HG03108 (cell line): ENCODE data around the gene ELFN2.

Experiments used
- ATAC-seq: cut with Tn5 transposase; IDR thresholded peaks from one replicate; pipeline ENCODE4 v1.9.1; 2021; ENCODE audit warnings: moderate library complexity; ENCODE audit not compliant: unreplicated experiment

Gene ELFN2

DNA sequence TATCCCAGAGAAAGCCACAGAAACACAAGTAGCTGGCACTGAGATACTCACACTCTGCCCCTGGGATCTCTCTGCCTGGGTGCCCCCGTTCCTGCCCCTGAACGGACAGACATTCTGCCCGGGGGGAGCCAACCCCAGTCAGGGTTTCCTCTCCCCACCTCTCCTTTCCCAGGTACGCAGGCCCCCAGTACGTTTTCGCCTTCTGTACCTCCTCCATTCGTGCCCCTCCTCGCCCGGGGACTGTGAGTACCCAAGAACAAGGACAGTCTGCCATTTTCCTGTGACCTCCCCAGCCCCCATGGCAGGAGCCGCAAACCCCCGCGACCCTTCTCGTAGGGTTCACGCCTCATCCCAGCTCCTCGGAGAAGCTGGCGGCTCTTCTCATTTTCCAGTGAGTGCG lies 29.1 kb upstream of the ELFN2 start:
- no peak for ATAC-seq

- ATAC-seq = no peak
Observed at GRCh38 chr22:37455896-37456295, 28.6 kb upstream of the ELFN2 start.

DNA sequence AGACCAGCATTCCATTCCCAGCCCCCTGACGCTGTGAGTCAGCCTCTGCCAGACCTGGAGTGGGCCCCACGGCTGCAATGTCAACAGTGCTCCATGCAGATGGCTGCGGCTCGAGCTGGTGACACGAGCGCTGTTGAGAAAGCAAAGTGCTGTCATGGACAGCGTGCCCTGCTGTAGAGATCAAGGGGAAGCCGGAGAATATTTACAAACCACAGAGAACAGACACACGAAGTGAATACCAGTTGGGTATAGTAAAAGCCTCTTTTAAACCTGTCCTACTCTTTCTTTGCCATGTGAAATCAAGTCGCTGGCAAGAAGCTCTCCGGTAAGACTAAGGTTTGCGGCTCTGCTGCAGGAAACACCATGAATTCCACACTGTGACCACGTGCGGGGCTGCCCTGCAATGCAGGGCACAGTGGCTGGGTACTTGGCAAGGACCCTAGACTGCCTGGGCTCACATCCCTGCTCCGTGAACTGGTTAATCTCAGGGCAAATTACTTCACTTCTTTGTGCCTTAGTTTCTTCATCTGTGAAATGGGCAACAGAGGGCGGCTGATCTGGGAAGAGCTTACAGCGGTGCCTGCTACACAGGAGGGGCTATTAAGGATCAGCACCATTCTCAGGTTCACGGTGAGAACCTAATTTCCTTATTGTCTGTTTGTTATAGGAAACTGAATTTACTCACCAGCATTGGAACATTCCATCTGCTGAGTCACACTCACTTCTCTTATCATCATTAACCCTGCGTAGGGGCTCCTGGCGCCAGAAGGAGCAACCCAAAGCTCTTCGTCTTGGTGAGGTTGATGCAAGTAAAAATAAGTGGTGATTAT lies 27.8 kb upstream of the ELFN2 start:
- no peak for ATAC-seq

DNA sequence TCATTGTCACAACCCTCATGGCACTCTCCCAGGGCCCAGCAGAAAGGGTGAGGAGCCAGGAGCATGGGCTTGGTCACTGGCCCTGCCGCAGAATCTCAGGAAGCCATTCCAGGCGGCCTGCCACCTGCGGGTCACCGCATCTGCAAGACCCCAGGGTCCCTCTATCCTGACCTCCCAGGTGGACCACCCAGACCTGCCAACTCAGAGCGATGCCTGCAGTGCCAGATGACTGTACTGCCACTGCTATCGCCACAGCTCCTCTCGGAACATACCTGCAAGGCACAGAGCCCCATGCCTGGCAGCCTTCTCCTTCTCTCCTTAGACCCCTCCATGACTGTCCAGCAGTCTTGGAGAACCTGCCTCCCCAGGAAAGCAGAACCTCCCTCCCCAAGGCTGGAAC lies 26.4 kb upstream of the ELFN2 start:
- ATAC-seq = no peak

GRCh38 chr22:37451218-37451617 lies 23.9 kb upstream of the ELFN2 start:
- ATAC-seq = no peak

DNA sequence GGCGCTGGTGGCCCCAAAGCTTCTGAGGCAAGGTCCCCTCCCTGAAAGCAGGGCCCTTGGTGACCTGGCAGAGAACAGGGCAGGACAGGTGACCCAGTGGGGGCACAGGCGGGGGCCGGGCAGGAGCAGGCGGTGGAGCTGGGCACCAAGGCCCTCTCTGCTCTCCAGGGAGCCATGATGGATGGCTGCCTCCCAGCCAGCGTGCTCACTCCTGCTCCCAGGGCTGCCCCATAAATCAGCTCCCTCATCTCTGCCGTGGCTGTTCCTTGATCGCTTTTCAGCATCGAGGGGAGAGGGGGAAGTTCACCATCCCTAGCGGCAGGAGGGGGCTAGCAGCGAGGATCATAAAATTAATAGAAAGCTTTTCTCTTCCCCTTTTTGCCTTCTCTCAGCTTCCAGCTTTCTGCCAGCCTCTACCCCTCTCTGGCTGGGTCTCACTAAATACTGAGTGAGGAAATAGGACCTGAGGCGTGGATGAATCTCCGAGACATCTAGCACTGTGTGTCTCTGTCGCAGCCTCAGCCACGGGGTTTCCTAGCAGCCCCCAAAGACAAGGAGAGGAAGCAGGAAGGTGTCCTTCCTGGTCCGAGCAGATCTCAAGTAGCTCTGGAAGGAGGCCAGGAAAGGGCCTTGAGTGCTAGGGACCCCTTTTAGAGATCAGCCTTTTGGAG lies 22.2 kb upstream of the ELFN2 start:
- no peak for ATAC-seq

DNA sequence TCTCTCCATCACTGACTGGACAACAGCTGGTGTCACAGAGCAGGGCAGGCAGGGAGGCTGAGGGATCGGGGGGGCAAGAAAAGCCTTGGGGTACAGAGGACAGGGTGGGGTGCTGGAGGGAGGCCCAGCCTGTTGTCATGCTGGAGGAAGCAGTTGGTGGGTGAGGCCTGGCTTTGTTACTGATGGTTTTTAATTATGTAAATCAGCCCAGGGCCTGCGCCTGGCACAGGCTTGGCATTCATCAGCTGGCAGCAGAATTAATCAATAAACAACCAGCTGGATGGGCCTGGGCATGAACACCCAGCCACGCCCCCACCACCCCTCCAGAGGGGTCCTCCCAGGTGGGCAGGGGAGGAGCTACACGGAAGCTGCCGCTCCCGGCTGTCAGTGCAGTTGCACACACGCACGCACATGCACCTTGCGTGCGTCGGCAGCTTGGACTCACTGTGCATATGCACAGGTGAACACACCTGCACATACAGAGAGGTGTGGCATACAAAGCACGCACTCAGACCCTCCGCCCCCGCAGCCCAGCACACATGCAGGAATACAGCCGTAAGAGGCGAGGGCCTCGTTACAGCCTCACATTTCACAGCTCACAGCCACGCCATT lies 21.3 kb upstream of the ELFN2 start:
- ATAC-seq = no peak

DNA sequence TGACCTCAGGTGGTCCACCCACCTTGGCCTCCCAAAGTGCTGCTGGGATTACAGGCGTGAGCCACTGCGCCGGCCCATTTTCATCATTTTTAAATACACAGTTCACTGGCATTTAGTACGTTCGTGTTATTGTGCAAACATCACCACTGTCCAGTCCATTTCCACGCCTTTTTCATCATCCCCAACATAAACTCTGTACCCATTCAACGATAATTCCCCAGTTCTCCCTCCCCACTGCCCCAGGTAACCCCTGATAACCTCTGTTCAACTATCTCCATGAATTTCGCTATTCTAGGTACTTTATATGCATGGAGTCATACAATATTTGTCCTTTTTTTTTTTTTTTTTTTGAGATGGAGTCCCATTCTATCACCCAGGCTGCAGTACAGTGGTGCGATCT lies 18.2 kb upstream of the ELFN2 start:
- no peak for ATAC-seq

DNA sequence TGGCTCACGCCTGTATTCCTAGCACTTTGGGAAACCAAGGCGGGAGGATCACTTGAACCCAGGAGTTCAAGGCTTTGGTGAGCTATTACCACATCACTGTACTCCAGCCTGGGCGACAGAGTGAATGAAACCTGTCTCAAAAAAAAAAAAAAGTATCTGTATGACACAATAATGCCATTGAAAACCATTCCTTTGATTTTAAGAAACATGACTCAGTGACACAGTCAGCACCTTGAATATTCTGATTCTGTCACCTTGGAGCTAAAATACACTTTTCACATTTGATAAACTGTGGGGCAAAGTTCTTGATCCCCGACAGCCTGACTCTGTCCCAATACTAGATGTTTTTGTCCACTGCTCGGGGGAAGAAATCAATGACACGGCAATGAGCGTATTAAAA lies 16.7 kb upstream of the ELFN2 start:
- no peak for ATAC-seq

DNA sequence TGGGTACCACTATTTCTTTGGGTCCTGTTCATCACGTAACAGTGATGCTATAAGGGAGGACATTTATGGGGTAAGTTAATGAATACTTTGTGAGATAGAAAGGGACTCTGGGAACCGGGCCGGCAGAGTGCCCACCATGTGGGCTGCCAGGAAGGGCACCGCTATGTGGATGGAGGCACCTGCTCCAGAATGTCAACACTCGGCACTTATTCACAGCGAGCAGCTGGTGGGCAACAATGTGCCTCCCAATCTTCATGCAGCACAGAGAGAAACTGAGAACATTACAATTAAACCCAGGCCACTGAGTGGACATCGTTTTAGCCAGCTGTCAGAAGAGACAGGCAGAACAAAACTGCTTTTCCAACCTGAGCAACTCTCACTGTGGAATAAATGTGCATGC lies 15.8 kb upstream of the ELFN2 start:
- no peak for ATAC-seq

DNA sequence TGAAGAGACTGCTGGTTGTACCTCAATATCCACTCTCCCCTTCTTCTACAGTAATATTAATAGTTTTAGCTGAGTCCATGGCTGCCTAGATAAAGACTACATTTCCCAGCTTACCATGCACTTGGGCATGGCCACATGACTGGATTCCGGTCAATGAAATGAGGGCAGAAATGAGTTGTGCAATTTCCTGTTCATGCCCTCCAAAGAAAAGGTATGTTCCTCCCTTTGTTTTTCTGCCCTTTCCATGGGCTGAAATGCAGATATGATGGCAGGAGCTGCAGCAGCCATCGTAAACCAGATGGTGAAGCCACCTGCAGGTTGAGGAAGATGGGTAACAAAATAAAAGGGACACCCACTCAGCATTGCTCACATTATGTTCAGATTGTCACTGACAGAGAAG lies 15.3 kb upstream of the ELFN2 start:
- ATAC-seq = no peak

DNA sequence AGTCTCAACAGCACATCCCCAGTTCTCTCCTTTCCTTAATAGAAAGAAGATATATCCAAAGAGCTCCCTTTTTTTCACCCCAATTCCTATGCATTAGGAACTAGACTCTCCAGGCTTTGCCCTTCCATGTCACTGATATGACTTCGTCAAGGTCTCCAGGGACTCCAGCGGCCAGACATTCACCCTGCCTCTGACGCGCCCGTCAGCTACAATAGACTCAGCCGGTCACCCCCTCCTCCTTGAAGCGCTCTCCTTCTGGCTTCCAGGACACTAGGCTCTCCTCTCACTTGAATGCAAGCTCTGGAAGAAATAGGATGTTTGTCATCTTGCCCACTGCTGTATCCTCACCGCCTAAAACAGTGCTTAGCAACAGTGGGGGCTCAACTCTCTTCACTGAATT lies 14.9 kb upstream of the ELFN2 start:
- no peak for ATAC-seq

DNA sequence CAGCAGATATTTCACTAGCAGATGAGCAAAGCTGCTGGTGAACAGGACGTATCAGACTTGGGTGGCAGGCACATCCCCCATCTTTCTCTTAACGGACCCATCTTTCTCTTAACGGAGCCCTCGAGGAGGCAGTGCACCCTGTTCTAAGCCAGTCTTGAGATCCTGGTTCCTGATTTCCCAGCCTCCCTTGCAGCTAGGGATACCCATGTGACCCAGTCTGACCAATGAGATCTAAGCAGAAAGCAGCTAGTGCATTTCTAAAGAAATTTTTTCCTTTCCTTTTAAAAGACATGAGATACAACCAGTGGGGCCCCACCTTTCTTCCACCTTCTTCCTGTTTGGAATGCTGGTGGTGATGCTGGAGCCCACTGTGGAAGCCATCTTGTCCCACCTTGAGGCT lies 13.6 kb upstream of the ELFN2 start:
- no peak for ATAC-seq

DNA sequence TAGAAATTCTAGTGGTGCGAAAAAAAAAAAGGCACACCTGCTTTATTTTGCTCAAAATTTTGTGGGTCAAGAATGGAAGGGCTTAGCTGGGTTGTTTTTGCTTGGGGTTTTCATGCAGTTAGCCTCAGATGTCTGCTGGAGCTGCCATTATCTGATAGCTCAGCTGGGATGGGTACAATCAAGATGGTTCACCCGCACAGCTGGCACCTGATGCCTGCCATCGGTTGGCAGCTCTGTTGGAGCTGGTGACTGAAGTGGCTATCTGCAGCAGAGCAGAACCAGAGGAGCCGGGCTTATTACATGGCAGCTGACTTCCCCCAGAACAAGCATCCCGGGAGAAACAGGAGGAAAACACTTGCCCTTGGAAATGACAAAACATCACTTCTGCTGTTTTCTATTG lies 12.1 kb upstream of the ELFN2 start:
- no peak for ATAC-seq

DNA sequence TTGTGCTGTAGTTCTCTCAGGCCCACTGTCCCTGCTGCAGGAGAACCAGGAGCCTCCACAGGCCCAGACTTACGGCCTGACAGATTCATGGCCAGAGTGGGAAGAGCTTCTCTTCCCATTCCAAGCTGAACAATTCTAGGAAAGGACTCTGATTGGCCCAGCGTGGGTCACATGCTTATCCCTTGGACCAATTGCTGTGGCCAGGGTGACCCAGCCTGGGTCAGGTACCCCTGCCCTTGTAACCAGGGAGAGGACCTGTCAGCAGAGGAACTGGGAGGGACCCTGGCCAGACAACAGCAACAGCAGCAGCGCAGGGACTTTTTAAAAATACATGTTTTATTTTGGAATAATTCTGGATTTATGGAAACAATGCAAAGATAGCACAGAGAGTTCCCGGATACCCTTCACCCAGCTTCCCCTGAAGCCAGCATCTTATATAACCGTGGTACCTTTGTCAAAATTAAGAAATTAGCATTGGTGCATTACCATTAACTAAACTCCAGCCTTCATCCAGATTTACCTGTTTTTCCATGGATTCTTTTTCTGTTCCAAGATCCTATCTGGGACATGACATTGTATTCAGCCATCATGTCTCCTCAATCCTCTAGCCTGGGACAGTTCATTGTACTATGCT lies 8.8 kb upstream of the ELFN2 start:
- ATAC-seq = no peak

DNA sequence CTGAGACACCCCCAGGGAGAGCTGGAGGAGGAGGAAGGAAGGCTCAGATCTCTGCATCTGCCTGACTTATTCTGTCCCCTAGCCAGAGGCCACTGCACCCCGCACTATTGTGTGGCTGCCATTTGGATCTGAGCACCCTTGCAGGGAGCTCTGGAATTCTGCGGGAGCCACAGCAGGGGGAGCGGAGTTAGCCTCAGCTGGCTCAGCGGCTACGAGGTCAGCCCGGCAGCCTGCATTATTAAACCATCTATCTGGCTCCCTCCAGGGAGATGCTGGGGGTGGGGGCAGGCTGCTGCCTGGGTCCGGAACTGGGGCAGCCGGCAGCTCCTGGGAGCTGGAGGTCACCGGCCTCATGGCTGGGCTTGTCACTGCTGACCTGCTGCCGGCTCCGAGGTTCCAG lies 6.5 kb upstream of the ELFN2 start:
- ATAC-seq = no peak

- ATAC-seq = no peak
Observed at GRCh38 chr22:37432708-37433054, 5.4 kb upstream of the ELFN2 start.

- no peak for ATAC-seq
Observed at GRCh38 chr22:37431801-37432707, 4.8 kb upstream of the ELFN2 start.

GRCh38 chr22:37431366-37431765 lies 4.1 kb upstream of the ELFN2 start:
- ATAC-seq = no peak

DNA sequence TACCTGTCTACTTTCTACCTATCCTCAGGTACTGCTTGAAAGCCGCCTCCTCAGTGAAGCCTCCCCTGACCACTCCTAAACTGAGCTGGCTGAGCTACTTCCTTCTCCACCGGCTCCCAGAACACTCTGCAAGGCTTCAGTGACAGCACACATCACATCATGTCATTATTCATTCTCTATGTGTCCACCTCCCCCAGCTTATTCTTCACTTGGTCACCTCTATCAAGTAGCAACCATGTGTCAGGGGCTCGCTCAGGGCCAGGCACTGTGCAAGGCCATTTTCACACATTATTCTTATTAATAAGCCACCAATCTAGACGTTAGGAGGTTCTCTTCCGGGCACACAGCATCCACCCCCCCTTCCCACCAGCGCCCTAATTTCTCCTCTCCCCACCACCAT lies 3.7 kb upstream of the ELFN2 start:
- ATAC-seq = no peak
